Effector memory CD8-positive, alpha-beta T cell (primary cell): Measurements from ENCODE around the gene RBMY1F.
"Not testable (repeated sequence)": the region's sequence is repeated elsewhere in the genome, so short reads cannot be mapped to it uniquely, and the experiment has no call there.

Experiments used
- ATAC-seq: fragments of 150-1000 bp; cut with Tn5 transposase; replicated peaks from 2 replicates; pipeline ENCODE4 v1.10.0; 2021; ENCODE audit warnings: mild to moderate bottlenecking, moderate library complexity
- DNase-seq, 3 experiments: peaks; one replicate each; pipeline ENCODE4 v3.0.0; 2021
- H3K27ac Mint-ChIP-seq, 2 donors: one replicate each; pipeline ENCODE4 v1.8.0; 2022; ENCODE audit warnings: mild to moderate bottlenecking in 2 of 2, mixed read lengths in 2 of 2, moderate library complexity in 2 of 2
- H3K27me3 Mint-ChIP-seq, 2 donors: one replicate each; pipeline ENCODE4 v1.8.0; 2022; ENCODE audit warnings: mixed read lengths in 2 of 2
- H3K36me3 Mint-ChIP-seq: one replicate; pipeline ENCODE4 v1.8.0; 2022; ENCODE audit warnings: mild to moderate bottlenecking, moderate library complexity, mixed read lengths; ENCODE audit not compliant: insufficient read depth
- H3K4me1 Mint-ChIP-seq, 2 donors: one replicate each; pipeline ENCODE4 v1.8.0; 2022; ENCODE audit warnings: low read depth in 2 of 2, mixed read lengths in 2 of 2
- H3K4me3 Mint-ChIP-seq, 2 donors: one replicate each; pipeline ENCODE4 v1.8.0; 2022; ENCODE audit warnings: mild to moderate bottlenecking in 2 of 2, mixed read lengths in 2 of 2, moderate library complexity in 2 of 2
- H3K9me3 Mint-ChIP-seq, 2 donors: one replicate each; pipeline ENCODE4 v1.8.0; 2022; ENCODE audit warnings: mixed read lengths in 2 of 2
- total RNA-seq, 9 experiments: gene quantifications; one replicate each; lab custom pipeline; 2026; lab: John Stamatoyannopoulos, UW

RBMY1F gene
- 0 reads per million in 9 experiments for total RNA-seq

GRCh38 chrY:22182823-22183222, at the start of gene RBMY1F:
RBMY1F (minus strand) TSS chrY:22182923; CDS start chrY:22180969, 1,954 bp downstream.
- H3K36me3 Mint-ChIP-seq, H3K27me3 Mint-ChIP-seq, H3K27ac Mint-ChIP-seq, ATAC-seq, H3K4me1 Mint-ChIP-seq, H3K9me3 Mint-ChIP-seq, H3K4me3 Mint-ChIP-seq, DNase-seq: not testable (repeated sequence)

GRCh38 chrY:22151144-22151543, 31.6 kb downstream of the RBMY1F start:
- not testable (repeated sequence) for ATAC-seq, H3K9me3 Mint-ChIP-seq, H3K4me1 Mint-ChIP-seq, H3K27me3 Mint-ChIP-seq, H3K36me3 Mint-ChIP-seq, DNase-seq, H3K4me3 Mint-ChIP-seq, H3K27ac Mint-ChIP-seq

- ATAC-seq, H3K4me3 Mint-ChIP-seq, H3K27ac Mint-ChIP-seq, H3K4me1 Mint-ChIP-seq, H3K9me3 Mint-ChIP-seq, DNase-seq, H3K36me3 Mint-ChIP-seq, H3K27me3 Mint-ChIP-seq: not testable (repeated sequence)
Observed at GRCh38 chrY:22141011-22141695, 41.6 kb downstream of the RBMY1F start.

- DNase-seq, H3K9me3 Mint-ChIP-seq, H3K27me3 Mint-ChIP-seq, ATAC-seq, H3K4me1 Mint-ChIP-seq, H3K36me3 Mint-ChIP-seq, H3K27ac Mint-ChIP-seq, H3K4me3 Mint-ChIP-seq: not testable (repeated sequence)
Observed at GRCh38 chrY:22134719-22135118, 48.0 kb downstream of the RBMY1F start.

- ATAC-seq, H3K4me3 Mint-ChIP-seq, H3K9me3 Mint-ChIP-seq, H3K36me3 Mint-ChIP-seq, DNase-seq, H3K4me1 Mint-ChIP-seq, H3K27me3 Mint-ChIP-seq, H3K27ac Mint-ChIP-seq: not testable (repeated sequence)
Observed at GRCh38 chrY:22130494-22130893, 52.2 kb downstream of the RBMY1F start.
